GM23338 (cell line): Measurements from ENCODE around the gene C22orf15. TPM values are rescaled to one million over a fixed set of nuclear protein-coding genes. Genes with fewer than 3 reads are reported as not detected.

Experiments used
- ATAC-seq: fragments of 200-7000 bp; cut with Tn5 transposase; 3 replicates; pipeline ENCODE4 v1.9.1; 2020
- DNase-seq: peaks from one replicate; pipeline ENCODE4 v3.0.0-alpha.2; 2015; ENCODE audit warnings: low spot score
- H2AFZ ChIP-seq: fragments of 200-600 bp; sonication (generic); 2 replicates; pipeline ENCODE4 v1.8.0; 2016; ENCODE audit warnings: antibody characterized with exemption, mild to moderate bottlenecking, moderate library complexity
- H3F3A ChIP-seq: fragments of 200-600 bp; sonication (generic); replicated peaks from 2 replicates; pipeline ENCODE4 v1.8.0; 2017; ENCODE audit warnings: antibody characterized with exemption, mixed run types, low read depth
- H3K27ac ChIP-seq: fragments of 200-600 bp; sonication (generic); 2 replicates; pipeline ENCODE4 v1.6.1; 2016; ENCODE audit warnings: low read depth
- H3K27me3 ChIP-seq: fragments of 200-600 bp; sonication (generic); 2 replicates; pipeline ENCODE4 v1.8.0; 2016; ENCODE audit warnings: mild to moderate bottlenecking, mixed run types, moderate library complexity; ENCODE audit not compliant: insufficient read depth
- H3K36me3 ChIP-seq: fragments of 200-600 bp; sonication (generic); 2 replicates; pipeline ENCODE4 v1.8.0; 2016; ENCODE audit warnings: mild to moderate bottlenecking; ENCODE audit not compliant: insufficient read depth
- H3K4me1 ChIP-seq: fragments of 200-600 bp; sonication (generic); 2 replicates; pipeline ENCODE4 v1.8.0; 2016; ENCODE audit warnings: mild to moderate bottlenecking, moderate library complexity; ENCODE audit not compliant: insufficient read depth
- H3K4me2 ChIP-seq: fragments of 200-600 bp; sonication (generic); 2 replicates; pipeline ENCODE4 v1.7.1; 2017; ENCODE audit warnings: mixed run types
- H3K4me3 ChIP-seq: fragments of 200-600 bp; sonication (generic); 2 replicates; pipeline ENCODE4 v1.6.1; 2016; ENCODE audit warnings: mixed run types
- H3K79me2 ChIP-seq: fragments of 200-600 bp; sonication (generic); replicated peaks from 2 replicates; pipeline ENCODE4 v1.8.0; 2017; ENCODE audit warnings: mild to moderate bottlenecking; ENCODE audit not compliant: insufficient read depth
- H3K9me2 ChIP-seq: fragments of 200-600 bp; sonication (generic); 2 replicates; pipeline ENCODE4 v1.8.0; 2017; ENCODE audit not compliant: insufficient read depth
- H4K20me1 ChIP-seq: fragments of 200-600 bp; sonication (generic); replicated peaks from 2 replicates; pipeline ENCODE4 v1.8.0; 2017; ENCODE audit warnings: mild to moderate bottlenecking; ENCODE audit not compliant: insufficient read depth
- H3K27ac Mint-ChIP-seq: 2 replicates; pipeline ENCODE4 v1.8.0; 2020; ENCODE audit warnings: inconsistent platforms, mild to moderate bottlenecking, moderate library complexity, mixed read lengths
- H3K27me3 Mint-ChIP-seq: 3 replicates; pipeline ENCODE4 v1.8.0; 2022; ENCODE audit warnings: low read depth, mild to moderate bottlenecking, moderate library complexity, mixed read lengths, inconsistent platforms; ENCODE audit not compliant: insufficient read depth, poor library complexity
- H3K36me3 Mint-ChIP-seq: 3 replicates; pipeline ENCODE4 v1.8.0; 2021; ENCODE audit warnings: low read depth, mild to moderate bottlenecking, inconsistent platforms, moderate library complexity, mixed read lengths
- H3K4me1 Mint-ChIP-seq: 3 replicates; pipeline ENCODE4 v1.8.0; 2020; ENCODE audit warnings: mild to moderate bottlenecking, inconsistent platforms, mixed read lengths
- H3K4me3 Mint-ChIP-seq: 3 replicates; pipeline ENCODE4 v1.8.0; 2021; ENCODE audit warnings: moderate library complexity, mild to moderate bottlenecking, inconsistent platforms, mixed read lengths
- H3K9me3 Mint-ChIP-seq: 3 replicates; pipeline ENCODE4 v1.8.0; 2020; ENCODE audit warnings: moderate library complexity, mild to moderate bottlenecking, inconsistent platforms, mixed read lengths
- CREB1 ChIP-seq: fragments of 250-450 bp; sonication (Bioruptor Pico); IDR thresholded peaks from 2 replicates; pipeline ENCODE4 v1.5.0; 2020; ENCODE audit warnings: low read depth, mild to moderate bottlenecking, moderate library complexity
- EZH2 ChIP-seq: fragments of 200-600 bp; sonication (generic); IDR thresholded peaks from one replicate; pipeline ENCODE4 v1.8.0; 2017; ENCODE audit warnings: antibody characterized with exemption, mild to moderate bottlenecking, low read depth; ENCODE audit not compliant: unreplicated experiment
- EZH2phosphoT487 ChIP-seq: fragments of 200-600 bp; sonication (generic); IDR thresholded peaks from one replicate; pipeline ENCODE4 v1.8.1; 2018; ENCODE audit warnings: antibody characterized with exemption; ENCODE audit not compliant: unreplicated experiment
- JUNB ChIP-seq: IDR thresholded peaks from one replicate; pipeline ENCODE4 v1.6.1; 2016; ENCODE audit warnings: antibody characterized with exemption; ENCODE audit not compliant: unreplicated experiment
- NANOG ChIP-seq: IDR thresholded peaks from 2 replicates; pipeline ENCODE4 v1.6.1; 2016; ENCODE audit warnings: antibody characterized with exemption, borderline replicate concordance
- STAT1 ChIP-seq: IDR thresholded peaks from one replicate; pipeline ENCODE4 v1.6.1; 2016; ENCODE audit warnings: antibody characterized with exemption; ENCODE audit not compliant: unreplicated experiment
- ZNF114 ChIP-seq: fragments of 250-450 bp; sonication (Bioruptor Pico); IDR thresholded peaks from 2 replicates; pipeline ENCODE4 v1.5.0; 2020; ENCODE audit warnings: mild to moderate bottlenecking, moderate library complexity
- ZNF331 ChIP-seq: fragments of 250-450 bp; sonication (Bioruptor Pico); IDR thresholded peaks from 2 replicates; pipeline ENCODE4 v1.5.0; 2020; ENCODE audit warnings: low read depth, mild to moderate bottlenecking, moderate library complexity
- polyA plus RNA-seq: library from polyadenylated mRNA; unstranded; fragments of >200 nt; fragmentation: Nextera tagmentation; extraction: Ambion mirVana; gene quantifications from 2 replicates; pipeline ENCODE4 v1.2.1, GENCODE V29; 2016
- total RNA-seq: library from RNA; depleted of rRNA; stranded (reverse); fragments of >200 nt; shearing (Covaris generic); gene quantifications from 2 replicates; pipeline ENCODE4 v1.2.3, GENCODE V29; 2014
- TF ChIP-seq, protein P1 (sequence below): IDR thresholded peaks from 2 replicates; pipeline ENCODE4 v1.6.1; 2016; ENCODE audit warnings: antibody characterized with exemption
- TF ChIP-seq, protein P2 (sequence below), 2 experiments: fragments of 200-600 bp in 1 of 2; sonication (generic) in 1 of 2; conservative IDR thresholded peaks; 2 replicates each; pipeline versions ENCODE4 v1.5.1 to v1.6.1; 2016 to 2017; ENCODE audit warnings: antibody characterized with exemption in 2 of 2, low read depth in 2 of 2, mild to moderate bottlenecking in 2 of 2, moderate library complexity in 1 of 2
- TF ChIP-seq, protein P3 (sequence below): fragments of 250-450 bp; sonication (Bioruptor Pico); IDR thresholded peaks from 2 replicates; pipeline ENCODE4 v1.5.0; 2020; ENCODE audit warnings: mild to moderate bottlenecking, moderate library complexity

Gene C22orf15
- total and polyA plus RNA-seq, 2 experiments from 2014 or later: 3.6 to 9.3 TPM

DNA sequence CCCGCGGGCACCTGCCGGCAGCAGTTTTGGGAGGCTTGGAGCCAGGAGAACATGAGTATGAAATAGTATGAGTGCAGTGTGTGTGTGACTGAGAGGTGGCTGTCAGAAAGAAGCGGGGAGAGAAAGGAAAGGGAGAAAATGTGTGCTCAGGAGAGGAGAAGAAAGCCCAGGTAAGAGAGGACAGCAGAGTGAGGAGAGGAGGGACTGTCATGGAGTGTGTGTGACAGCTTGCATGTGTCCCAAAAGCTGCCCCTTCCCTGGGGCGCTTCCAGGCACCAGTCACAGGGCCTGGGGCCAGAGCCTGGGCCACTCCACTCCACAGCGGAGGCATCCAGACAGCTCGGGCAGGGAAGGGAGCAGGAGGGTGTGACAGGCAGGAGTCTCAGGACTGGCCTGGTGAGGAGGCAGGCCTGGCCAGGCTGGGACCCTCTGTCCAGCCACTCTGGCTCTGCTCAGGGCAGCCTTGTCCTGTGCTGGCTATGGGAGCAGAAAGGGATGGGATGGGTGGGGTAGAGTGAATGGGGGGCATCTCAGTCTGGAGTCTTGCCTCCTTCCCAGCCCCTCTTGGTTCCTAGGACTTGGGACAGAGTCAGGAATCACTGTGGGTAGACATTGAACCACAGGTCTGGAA lies 10.8 kb downstream of the C22orf15 start (continued):
- TF ChIP-seq, protein P1, sequence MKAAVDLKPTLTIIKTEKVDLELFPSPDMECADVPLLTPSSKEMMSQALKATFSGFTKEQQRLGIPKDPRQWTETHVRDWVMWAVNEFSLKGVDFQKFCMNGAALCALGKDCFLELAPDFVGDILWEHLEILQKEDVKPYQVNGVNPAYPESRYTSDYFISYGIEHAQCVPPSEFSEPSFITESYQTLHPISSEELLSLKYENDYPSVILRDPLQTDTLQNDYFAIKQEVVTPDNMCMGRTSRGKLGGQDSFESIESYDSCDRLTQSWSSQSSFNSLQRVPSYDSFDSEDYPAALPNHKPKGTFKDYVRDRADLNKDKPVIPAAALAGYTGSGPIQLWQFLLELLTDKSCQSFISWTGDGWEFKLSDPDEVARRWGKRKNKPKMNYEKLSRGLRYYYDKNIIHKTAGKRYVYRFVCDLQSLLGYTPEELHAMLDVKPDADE: no peak
- no peak for TF ChIP-seq ZNF331 (CRISPR knock-in tag)
- no peak for TF ChIP-seq EZH2phosphoT487
- no peak for TF ChIP-seq CREB1 (CRISPR knock-in tag)
- TF ChIP-seq, protein P2, sequence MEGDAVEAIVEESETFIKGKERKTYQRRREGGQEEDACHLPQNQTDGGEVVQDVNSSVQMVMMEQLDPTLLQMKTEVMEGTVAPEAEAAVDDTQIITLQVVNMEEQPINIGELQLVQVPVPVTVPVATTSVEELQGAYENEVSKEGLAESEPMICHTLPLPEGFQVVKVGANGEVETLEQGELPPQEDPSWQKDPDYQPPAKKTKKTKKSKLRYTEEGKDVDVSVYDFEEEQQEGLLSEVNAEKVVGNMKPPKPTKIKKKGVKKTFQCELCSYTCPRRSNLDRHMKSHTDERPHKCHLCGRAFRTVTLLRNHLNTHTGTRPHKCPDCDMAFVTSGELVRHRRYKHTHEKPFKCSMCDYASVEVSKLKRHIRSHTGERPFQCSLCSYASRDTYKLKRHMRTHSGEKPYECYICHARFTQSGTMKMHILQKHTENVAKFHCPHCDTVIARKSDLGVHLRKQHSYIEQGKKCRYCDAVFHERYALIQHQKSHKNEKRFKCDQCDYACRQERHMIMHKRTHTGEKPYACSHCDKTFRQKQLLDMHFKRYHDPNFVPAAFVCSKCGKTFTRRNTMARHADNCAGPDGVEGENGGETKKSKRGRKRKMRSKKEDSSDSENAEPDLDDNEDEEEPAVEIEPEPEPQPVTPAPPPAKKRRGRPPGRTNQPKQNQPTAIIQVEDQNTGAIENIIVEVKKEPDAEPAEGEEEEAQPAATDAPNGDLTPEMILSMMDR (conservative IDR thresholded peaks at IDR 0.05; ENCODE audit: low read depth in 2 of 2): no peak
- TF ChIP-seq STAT1: no peak
- no peak for TF ChIP-seq EZH2
- no peak for TF ChIP-seq NANOG

DNA sequence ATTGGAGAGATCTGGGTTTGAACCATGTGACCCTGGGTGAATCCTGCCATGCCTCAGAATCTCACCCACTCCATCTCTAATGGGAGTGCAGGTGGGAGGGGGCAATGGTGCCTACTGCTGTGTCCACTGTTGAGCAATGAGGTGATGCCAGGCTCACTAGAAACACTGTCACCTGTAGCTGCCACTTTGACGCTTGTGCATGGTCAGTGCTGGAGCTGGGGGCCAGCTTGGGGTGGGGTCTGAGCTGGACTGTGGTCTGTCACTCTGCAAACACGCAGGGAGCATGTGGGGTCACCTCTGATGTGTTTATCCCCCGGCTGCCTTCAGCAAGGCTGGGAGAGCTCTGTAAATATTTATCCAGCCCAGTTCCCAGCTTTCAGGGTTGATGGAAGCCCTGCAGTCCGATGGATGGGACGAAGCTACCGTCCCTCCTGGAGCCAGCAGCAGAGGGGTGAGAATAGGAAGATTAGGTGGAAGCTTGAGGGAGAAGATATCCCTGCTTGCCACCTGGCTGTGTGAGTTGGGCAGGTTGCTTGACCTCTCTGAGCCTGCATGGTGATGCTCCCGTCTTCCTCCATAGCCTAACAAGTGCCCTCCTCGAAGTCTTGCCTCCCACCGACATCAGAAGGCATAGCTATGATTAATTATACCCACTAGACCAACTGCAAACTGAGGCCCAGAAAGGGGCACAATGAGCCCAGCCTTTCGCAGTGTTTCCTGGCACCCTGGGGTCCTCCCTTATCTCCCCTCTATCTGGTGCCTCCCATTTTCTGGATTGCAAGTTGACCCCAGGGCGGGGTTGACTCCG lies 11.5 kb downstream of the C22orf15 start:
- DNase-seq (no peak), ATAC-seq (no peak)
- H3K36me3 Mint-ChIP-seq: no peaks in the 10 kb centered on the region
- TF ChIP-seq NANOG (no peak), JUNB (no peak), STAT1 (no peak), ZNF114 (no peak), EZH2 (no peak)
- TF ChIP-seq, protein P2 (conservative IDR thresholded peaks at IDR 0.05; ENCODE audit: low read depth in 2 of 2): no peak
- TF ChIP-seq, protein P3, sequence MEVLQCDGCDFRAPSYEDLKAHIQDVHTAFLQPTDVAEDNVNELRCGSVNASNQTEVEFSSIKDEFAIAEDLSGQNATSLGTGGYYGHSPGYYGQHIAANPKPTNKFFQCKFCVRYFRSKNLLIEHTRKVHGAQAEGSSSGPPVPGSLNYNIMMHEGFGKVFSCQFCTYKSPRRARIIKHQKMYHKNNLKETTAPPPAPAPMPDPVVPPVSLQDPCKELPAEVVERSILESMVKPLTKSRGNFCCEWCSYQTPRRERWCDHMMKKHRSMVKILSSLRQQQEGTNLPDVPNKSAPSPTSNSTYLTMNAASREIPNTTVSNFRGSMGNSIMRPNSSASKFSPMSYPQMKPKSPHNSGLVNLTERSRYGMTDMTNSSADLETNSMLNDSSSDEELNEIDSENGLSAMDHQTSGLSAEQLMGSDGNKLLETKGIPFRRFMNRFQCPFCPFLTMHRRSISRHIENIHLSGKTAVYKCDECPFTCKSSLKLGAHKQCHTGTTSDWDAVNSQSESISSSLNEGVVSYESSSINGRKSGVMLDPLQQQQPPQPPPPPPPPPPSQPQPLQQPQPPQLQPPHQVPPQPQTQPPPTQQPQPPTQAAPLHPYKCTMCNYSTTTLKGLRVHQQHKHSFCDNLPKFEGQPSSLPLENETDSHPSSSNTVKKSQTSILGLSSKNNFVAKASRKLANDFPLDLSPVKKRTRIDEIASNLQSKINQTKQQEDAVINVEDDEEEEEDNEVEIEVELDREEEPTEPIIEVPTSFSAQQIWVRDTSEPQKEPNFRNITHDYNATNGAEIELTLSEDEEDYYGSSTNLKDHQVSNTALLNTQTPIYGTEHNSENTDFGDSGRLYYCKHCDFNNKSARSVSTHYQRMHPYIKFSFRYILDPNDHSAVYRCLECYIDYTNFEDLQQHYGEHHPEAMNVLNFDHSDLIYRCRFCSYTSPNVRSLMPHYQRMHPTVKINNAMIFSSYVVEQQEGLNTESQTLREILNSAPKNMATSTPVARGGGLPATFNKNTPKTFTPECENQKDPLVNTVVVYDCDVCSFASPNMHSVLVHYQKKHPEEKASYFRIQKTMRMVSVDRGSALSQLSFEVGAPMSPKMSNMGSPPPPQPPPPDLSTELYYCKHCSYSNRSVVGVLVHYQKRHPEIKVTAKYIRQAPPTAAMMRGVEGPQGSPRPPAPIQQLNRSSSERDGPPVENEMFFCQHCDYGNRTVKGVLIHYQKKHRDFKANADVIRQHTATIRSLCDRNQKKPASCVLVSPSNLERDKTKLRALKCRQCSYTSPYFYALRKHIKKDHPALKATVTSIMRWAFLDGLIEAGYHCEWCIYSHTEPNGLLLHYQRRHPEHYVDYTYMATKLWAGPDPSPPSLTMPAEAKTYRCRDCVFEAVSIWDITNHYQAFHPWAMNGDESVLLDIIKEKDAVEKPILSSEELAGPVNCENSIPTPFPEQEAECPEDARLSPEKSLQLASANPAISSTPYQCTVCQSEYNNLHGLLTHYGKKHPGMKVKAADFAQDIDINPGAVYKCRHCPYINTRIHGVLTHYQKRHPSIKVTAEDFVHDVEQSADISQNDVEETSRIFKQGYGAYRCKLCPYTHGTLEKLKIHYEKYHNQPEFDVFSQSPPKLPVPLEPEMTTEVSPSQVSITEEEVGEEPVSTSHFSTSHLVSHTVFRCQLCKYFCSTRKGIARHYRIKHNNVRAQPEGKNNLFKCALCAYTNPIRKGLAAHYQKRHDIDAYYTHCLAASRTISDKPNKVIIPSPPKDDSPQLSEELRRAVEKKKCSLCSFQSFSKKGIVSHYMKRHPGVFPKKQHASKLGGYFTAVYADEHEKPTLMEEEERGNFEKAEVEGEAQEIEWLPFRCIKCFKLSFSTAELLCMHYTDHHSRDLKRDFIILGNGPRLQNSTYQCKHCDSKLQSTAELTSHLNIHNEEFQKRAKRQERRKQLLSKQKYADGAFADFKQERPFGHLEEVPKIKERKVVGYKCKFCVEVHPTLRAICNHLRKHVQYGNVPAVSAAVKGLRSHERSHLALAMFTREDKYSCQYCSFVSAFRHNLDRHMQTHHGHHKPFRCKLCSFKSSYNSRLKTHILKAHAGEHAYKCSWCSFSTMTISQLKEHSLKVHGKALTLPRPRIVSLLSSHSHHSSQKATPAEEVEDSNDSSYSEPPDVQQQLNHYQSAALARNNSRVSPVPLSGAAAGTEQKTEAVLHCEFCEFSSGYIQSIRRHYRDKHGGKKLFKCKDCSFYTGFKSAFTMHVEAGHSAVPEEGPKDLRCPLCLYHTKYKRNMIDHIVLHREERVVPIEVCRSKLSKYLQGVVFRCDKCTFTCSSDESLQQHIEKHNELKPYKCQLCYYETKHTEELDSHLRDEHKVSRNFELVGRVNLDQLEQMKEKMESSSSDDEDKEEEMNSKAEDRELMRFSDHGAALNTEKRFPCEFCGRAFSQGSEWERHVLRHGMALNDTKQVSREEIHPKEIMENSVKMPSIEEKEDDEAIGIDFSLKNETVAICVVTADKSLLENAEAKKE (CRISPR knock-in tag): no peak
- H3K4me1 Mint-ChIP-seq: peaks cover 17% of the 10 kb centered on the region
- peaks cover 32% of the 10 kb centered on the region for H3K27me3 ChIP-seq
- H3K4me3 ChIP-seq: no peak overlapping the region
- peaks cover 27% of the 10 kb centered on the region for H3K27me3 Mint-ChIP-seq
- H3K27ac ChIP-seq: no peak overlapping the region
- H3F3A ChIP-seq: peaks cover 8% of the 10 kb centered on the region; the same call in 1 of the 2 replicates
- H2AFZ ChIP-seq: no peak overlapping the region
- no peaks in the 10 kb centered on the region for H3K79me2 ChIP-seq
- H3K4me3 Mint-ChIP-seq: peak overlapping the region; percentile 4; the same call in 1 of the 3 replicates
- H3K9me3 Mint-ChIP-seq: no peaks in the 10 kb centered on the region
- H3K4me2 ChIP-seq: no peak overlapping the region
- H3K9me2 ChIP-seq: no peaks in the 10 kb centered on the region
- no peak overlapping the region for H3K27ac Mint-ChIP-seq
- peaks cover 6% of the 10 kb centered on the region; the same call in 1 of the 2 replicates for H3K4me1 ChIP-seq
- no peaks in the 10 kb centered on the region for H3K36me3 ChIP-seq
- no peaks in the 10 kb centered on the region for H4K20me1 ChIP-seq
